Suprapubic skin (tissue), 4 donors: ENCODE data around the gene PARVA. TPM values are rescaled to one million over a fixed set of nuclear protein-coding genes. Genes with fewer than 3 reads are reported as not detected.

Experiments used
- DNase-seq, 2 donors: peaks; one replicate each; pipeline ENCODE4 v3.0.0-alpha.2; 2019; ENCODE audit warnings: low spot score in 2 of 2
- H3K27ac ChIP-seq: fragments of 200-600 bp; sonication (generic); one replicate; pipeline ENCODE4 v1.5.1; 2019
- H3K27me3 ChIP-seq: fragments of 200-600 bp; sonication (generic); one replicate; pipeline ENCODE4 v1.5.1; 2019
- H3K36me3 ChIP-seq: fragments of 200-600 bp; sonication (generic); one replicate; pipeline ENCODE4 v1.5.1; 2019
- H3K4me1 ChIP-seq: fragments of 200-600 bp; sonication (generic); one replicate; pipeline ENCODE4 v1.5.1; 2019
- H3K4me3 ChIP-seq: fragments of 200-600 bp; sonication (generic); one replicate; pipeline ENCODE4 v1.5.1; 2019; ENCODE audit warnings: mild to moderate bottlenecking
- H3K9me3 ChIP-seq: fragments of 200-600 bp; sonication (generic); one replicate; pipeline ENCODE4 v1.5.1; 2019
- CTCF ChIP-seq, 2 donors: fragments of 200-600 bp in 1 of 2; fragments of 450-650 bp in 1 of 2; sonication (generic) in 1 of 2; IDR thresholded peaks; one replicate each; pipeline ENCODE4 v1.5.1; 2016 to 2019; ENCODE audit warnings: antibody characterized with exemption in 2 of 2, mild to moderate bottlenecking in 1 of 2, moderate library complexity in 1 of 2
- EP300 ChIP-seq: sonication (generic); formaldehyde crosslinking; IDR thresholded peaks from one replicate; pipeline ENCODE4 v1.6.1; 2017; ENCODE audit warnings: antibody characterized with exemption
- POLR2A ChIP-seq, 2 donors: fragments of 450-650 bp; IDR thresholded peaks; one replicate each; pipeline ENCODE4 v1.6.1; 2017; ENCODE audit warnings: antibody characterized with exemption in 2 of 2, mild to moderate bottlenecking in 2 of 2, moderate library complexity in 2 of 2
- POLR2AphosphoS5 ChIP-seq, 3 donors: sonication (generic); formaldehyde crosslinking; IDR thresholded peaks; one replicate each; pipeline ENCODE4 v1.6.1; 2017; ENCODE audit warnings: antibody characterized with exemption in 3 of 3
- WGBS: methylation state at CpG from one replicate; pipeline ENCODE4 v1.1.5; 2018; 5-methylcytosine and 5-hydroxymethylcytosine counted together
- total RNA-seq, 4 donors: library from RNA; depleted of rRNA; stranded (reverse); fragments of >200 nt; gene quantifications; one replicate each; pipeline ENCODE4 v1.1.0, GENCODE V29; 2016

PARVA gene
- total RNA-seq, 4 donors from 2014 or later: 16.7 to 26.2 (median 21.4) TPM

- H3K27ac ChIP-seq: no peak overlapping the region
- H3K9me3 ChIP-seq: no peaks in the 10 kb centered on the region
- WGBS: 78% methylated on average over 2 of the region's 2 CpGs
- no peaks in the 10 kb centered on the region for H3K27me3 ChIP-seq
- TF ChIP-seq CTCF (IDR thresholded peaks at IDR 0.05) (no peak), POLR2A (IDR thresholded peaks at IDR 0.05) (no peak), EP300 (no peak), POLR2AphosphoS5 (IDR thresholded peaks at IDR 0.05) (no peak)
- peaks cover 10% of the 10 kb centered on the region for H3K36me3 ChIP-seq
- peaks cover 2% of the 10 kb centered on the region for H3K4me1 ChIP-seq
- DNase-seq: no peak
- no peak overlapping the region for H3K4me3 ChIP-seq
These were observed 157.2 kb downstream of the PARVA start for GRCh38 chr11:12534549-12534948.

- no peaks in the 10 kb centered on the region for H3K27me3 ChIP-seq
- peaks cover 10% of the 10 kb centered on the region for H3K36me3 ChIP-seq
- no peak overlapping the region for H3K27ac ChIP-seq
- WGBS: 96% methylated on average over 3 of the region's 3 CpGs
- no peak for DNase-seq
- no peaks in the 10 kb centered on the region for H3K9me3 ChIP-seq
- no peak overlapping the region for H3K4me3 ChIP-seq
- H3K4me1 ChIP-seq: peaks cover 10% of the 10 kb centered on the region
- TF ChIP-seq EP300: no peak
- TF ChIP-seq POLR2AphosphoS5 (IDR thresholded peaks at IDR 0.05): no peak
- no peak for TF ChIP-seq POLR2A (IDR thresholded peaks at IDR 0.05)
- no peak for TF ChIP-seq CTCF (IDR thresholded peaks at IDR 0.05)
These were observed 157.9 kb downstream of the PARVA start for GRCh38 chr11:12535321-12535720.

- H3K4me3 ChIP-seq: no peak overlapping the region
- H3K9me3 ChIP-seq: no peaks in the 10 kb centered on the region
- DNase-seq: no peak
- peaks cover 7% of the 10 kb centered on the region for H3K36me3 ChIP-seq
- peaks cover 19% of the 10 kb centered on the region for H3K4me1 ChIP-seq
- H3K27ac ChIP-seq: no peak overlapping the region
- H3K27me3 ChIP-seq: no peaks in the 10 kb centered on the region
- WGBS: 87% methylated on average over 6 of the region's 6 CpGs
- no peak for TF ChIP-seq POLR2AphosphoS5 (IDR thresholded peaks at IDR 0.05)
- TF ChIP-seq CTCF (IDR thresholded peaks at IDR 0.05): no peak
- no peak for TF ChIP-seq EP300
- no peak for TF ChIP-seq POLR2A (IDR thresholded peaks at IDR 0.05)
These were observed 159.2 kb downstream of the PARVA start for GRCh38 chr11:12536566-12536965.

DNA sequence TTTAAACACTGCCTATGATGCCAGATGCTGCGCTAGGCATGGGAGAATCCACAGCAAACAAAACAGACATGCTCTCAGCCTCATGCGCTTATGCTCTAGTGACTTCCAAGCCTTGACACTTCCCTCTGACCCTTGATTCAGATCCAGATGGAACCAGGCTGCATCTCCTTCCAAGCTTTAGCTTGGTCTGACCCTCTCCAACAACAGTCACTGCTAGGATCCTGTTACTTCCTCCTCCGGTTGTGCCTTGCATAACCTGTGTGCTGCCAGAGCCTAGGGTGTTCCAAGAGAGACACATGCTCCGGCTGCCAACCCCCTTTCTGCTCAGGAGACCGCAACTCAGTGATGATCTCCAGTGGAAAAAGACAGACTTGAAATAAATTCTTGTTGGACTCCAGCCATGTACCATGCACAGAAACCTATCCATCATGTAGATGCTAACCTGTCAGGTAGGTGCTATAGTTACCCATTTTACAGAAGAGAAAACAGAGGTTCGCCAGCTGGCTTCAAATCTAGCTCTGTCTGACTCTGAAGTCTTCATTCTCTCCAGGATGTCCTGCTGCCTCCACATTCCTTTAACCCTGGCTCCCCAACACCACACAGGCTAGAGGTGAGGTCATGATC lies 160.5 kb downstream of the PARVA start:
- H3K9me3 ChIP-seq: no peaks in the 10 kb centered on the region
- H3K27ac ChIP-seq: no peak overlapping the region
- H3K4me1 ChIP-seq: peaks cover 21% of the 10 kb centered on the region
- no peaks in the 10 kb centered on the region for H3K36me3 ChIP-seq
- no peak for DNase-seq
- WGBS: 65% methylated on average over 6 of the region's 6 CpGs
- no peaks in the 10 kb centered on the region for H3K27me3 ChIP-seq
- H3K4me3 ChIP-seq: no peak overlapping the region
- TF ChIP-seq POLR2AphosphoS5 (IDR thresholded peaks at IDR 0.05) (no peak), EP300 (no peak), CTCF (IDR thresholded peaks at IDR 0.05) (no peak), POLR2A (IDR thresholded peaks at IDR 0.05) (no peak)

GRCh38 chr11:12538889-12539421 lies 161.6 kb downstream of the PARVA start:
- no peak for DNase-seq
- WGBS: 96% methylated on average over 3 of the region's 3 CpGs

More at GRCh38 chr11:12538889-12539421, 161.6 kb downstream of the PARVA start:
- Histone ChIP-seq H3K4me1 (peaks cover 21% of the 10 kb centered on the region), H3K4me3 (no peak overlapping the region), H3K27me3 (no peaks in the 10 kb centered on the region), H3K9me3 (no peaks in the 10 kb centered on the region), H3K36me3 (no peaks in the 10 kb centered on the region), H3K27ac (no peak overlapping the region)
- no peak for TF ChIP-seq EP300
- no peak for TF ChIP-seq CTCF (IDR thresholded peaks at IDR 0.05)
- TF ChIP-seq POLR2AphosphoS5 (IDR thresholded peaks at IDR 0.05): no peak
- no peak for TF ChIP-seq POLR2A (IDR thresholded peaks at IDR 0.05)
